Esophagus (tissue), 2 donors: ENCODE data around the gene RFK. TPM values are rescaled to one million over a fixed set of nuclear protein-coding genes. Genes with fewer than 3 reads are reported as not detected.

Experiments
- H3K27ac ChIP-seq, 2 donors: one replicate each; pipeline ENCODE4 v1.5.1; 2013; ENCODE audit warnings: low read depth in 2 of 2, mild to moderate bottlenecking in 2 of 2, inconsistent platforms in 1 of 2, low read length in 1 of 2, moderate library complexity in 1 of 2
- H3K27me3 ChIP-seq, 2 donors: one replicate each; pipeline ENCODE4 v1.6.1; 2013; ENCODE audit warnings: low read length in 2 of 2, control low read depth in 1 of 2, mild to moderate bottlenecking in 1 of 2; ENCODE audit not compliant: insufficient read depth in 2 of 2, control insufficient read depth in 1 of 2
- H3K36me3 ChIP-seq, 2 donors: one replicate each; pipeline ENCODE4 v1.6.1; 2013; ENCODE audit warnings: low read length in 1 of 2; ENCODE audit not compliant: control insufficient read depth in 2 of 2, insufficient read depth in 2 of 2
- H3K4me1 ChIP-seq, 2 donors: one replicate each; pipeline ENCODE4 v1.6.1; 2013; ENCODE audit warnings: low read length in 1 of 2; ENCODE audit not compliant: control insufficient read depth in 2 of 2, insufficient read depth in 2 of 2
- H3K4me3 ChIP-seq, 2 donors: one replicate each; pipeline ENCODE4 v1.5.1; 2013; ENCODE audit warnings: low read length in 2 of 2, mild to moderate bottlenecking in 2 of 2, low read depth in 1 of 2, moderate library complexity in 1 of 2
- H3K9me3 ChIP-seq, 2 donors: one replicate each; pipeline ENCODE4 v1.6.1; 2013; ENCODE audit warnings: mild to moderate bottlenecking in 2 of 2, low read depth in 1 of 2, low read length in 1 of 2, moderate library complexity in 1 of 2; ENCODE audit not compliant: control insufficient read depth in 2 of 2, insufficient read depth in 1 of 2
- WGBS, 2 donors: extraction: QIAGEN DNeasy Blood & Tissue Kit; methylation state at CpG; one replicate each; pipeline ENCODE4 v1.1.7; 2013; 5-methylcytosine and 5-hydroxymethylcytosine counted together
- polyA plus RNA-seq, 2 donors: library from polyadenylated mRNA; stranded (reverse); fragments of 200-250 nt; gene quantifications; one replicate each; pipeline ENCODE4 v1.2.3, GENCODE V29; 2013
- donor health status: healthy with polysubstance abuse.
- donor health status: Bipolar disorder and iron deficiency.

Gene RFK
- polyA plus RNA-seq, 2 donors: 5.4 to 6.9 TPM

DNA sequence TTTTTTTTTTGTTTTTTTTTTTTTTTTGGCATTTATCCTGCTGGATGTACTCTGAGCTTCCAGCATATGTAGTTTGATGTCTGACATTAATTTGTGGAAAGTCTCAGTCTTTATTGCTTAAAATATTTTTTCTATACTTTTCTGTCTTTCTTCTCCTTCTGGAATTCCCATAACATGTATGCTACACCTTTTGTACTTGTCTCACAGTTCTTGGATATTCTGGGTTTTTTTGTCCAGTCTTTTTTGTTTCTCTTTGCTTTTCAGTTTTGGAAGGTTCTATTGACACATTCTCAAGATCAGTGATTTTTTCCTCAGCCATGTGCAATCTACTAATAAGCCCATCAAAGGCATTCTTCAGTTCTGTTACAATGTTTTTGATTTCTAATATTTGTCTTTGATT, 19.4 kb upstream of the RFK start:
- Histone ChIP-seq H3K9me3 (no peaks in the 10 kb centered on the region), H3K4me3 (no peak overlapping the region), H3K27me3 (no peaks in the 10 kb centered on the region), H3K27ac (no peak overlapping the region), H3K36me3 (no peaks in the 10 kb centered on the region), H3K4me1 (peaks cover 0 to 4% of the 10 kb centered on the region in 2 donors)

DNA sequence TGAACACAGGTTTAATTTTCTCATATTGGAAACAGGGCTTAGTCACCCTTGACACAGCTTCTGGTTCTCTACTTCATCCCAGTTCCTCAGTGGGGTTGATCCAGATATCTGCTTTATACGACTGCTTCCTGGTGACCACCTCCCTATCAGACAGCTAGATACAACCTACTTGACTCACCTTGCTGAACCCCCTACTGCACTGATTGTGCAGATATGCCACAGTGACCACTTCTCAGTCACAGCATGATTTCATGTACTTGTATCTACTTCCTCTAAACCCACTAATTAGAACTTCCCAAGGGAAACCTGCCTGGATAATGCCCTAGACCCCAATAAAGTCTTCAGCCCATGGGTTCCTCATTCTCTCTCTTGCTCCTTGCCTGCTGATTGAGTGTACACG, 18.4 kb upstream of the RFK start:
- Histone ChIP-seq H3K27me3 (no peaks in the 10 kb centered on the region), H3K36me3 (no peaks in the 10 kb centered on the region), H3K9me3 (no peaks in the 10 kb centered on the region), H3K27ac (no peak overlapping the region), H3K4me1 (peaks cover 0 to 4% of the 10 kb centered on the region in 2 donors), H3K4me3 (no peak overlapping the region)
- 62 to 65% methylated on average over 2 of the region's 2 CpGs for WGBS, 2 donors

- no peak overlapping the region for H3K27ac ChIP-seq
- no peaks in the 10 kb centered on the region for H3K4me1 ChIP-seq
- H3K36me3 ChIP-seq: no peaks in the 10 kb centered on the region
- H3K4me3 ChIP-seq: no peak overlapping the region
- H3K27me3 ChIP-seq: no peaks in the 10 kb centered on the region
- no peaks in the 10 kb centered on the region for H3K9me3 ChIP-seq
Observed at GRCh38 chr9:76405868-76406267, 11.6 kb upstream of the RFK start.

DNA sequence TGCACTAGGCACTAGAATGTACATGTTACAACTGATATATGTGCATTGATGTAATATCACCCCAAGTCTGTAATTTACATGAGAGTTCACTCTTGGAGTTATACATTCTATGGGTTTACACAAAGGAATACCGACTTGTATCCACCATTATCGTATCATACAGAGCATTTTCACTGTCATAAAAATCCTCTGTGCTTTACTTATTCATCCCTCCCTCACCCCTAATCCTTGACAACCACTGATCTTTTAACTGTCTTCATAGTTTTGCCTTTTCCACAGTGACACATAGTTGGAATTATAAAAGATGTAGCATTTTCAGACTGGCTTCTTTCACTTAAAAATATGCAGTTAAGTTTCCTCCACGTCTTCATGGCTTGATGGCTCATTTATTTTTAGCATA, 11.1 kb upstream of the RFK start:
- Histone ChIP-seq H3K4me1 (no peaks in the 10 kb centered on the region), H3K27ac (no peak overlapping the region), H3K9me3 (no peaks in the 10 kb centered on the region), H3K36me3 (no peaks in the 10 kb centered on the region), H3K4me3 (no peak overlapping the region), H3K27me3 (no peaks in the 10 kb centered on the region)
- WGBS, 2 donors: 68 to 72% methylated on average over 3 of the region's 3 CpGs

DNA sequence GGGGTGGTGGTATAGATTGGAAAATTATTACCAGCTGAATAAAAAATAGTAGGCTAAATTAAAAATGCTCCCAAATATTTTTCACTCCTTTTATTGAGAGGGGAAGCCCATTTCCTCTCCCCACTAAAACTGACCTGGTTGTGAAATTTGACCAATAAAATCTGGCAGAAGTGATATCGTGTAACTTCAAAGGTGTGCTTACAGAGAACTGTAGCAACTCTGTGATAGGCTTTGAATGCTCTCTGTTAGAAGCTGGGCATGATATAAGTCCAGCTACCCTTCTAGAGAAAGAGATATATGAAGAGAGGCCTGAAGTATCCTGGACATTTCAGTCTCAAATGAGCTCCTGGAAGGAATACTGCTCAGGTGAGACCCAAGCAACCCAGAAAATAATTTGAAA, 10.2 kb upstream of the RFK start:
- H3K4me1 ChIP-seq: no peaks in the 10 kb centered on the region
- no peak overlapping the region for H3K27ac ChIP-seq
- WGBS, 2 donors: 63 to 86% methylated on average over 1 of the region's 1 CpG
- no peak overlapping the region for H3K4me3 ChIP-seq
- no peaks in the 10 kb centered on the region for H3K9me3 ChIP-seq
- H3K27me3 ChIP-seq: no peaks in the 10 kb centered on the region
- no peaks in the 10 kb centered on the region for H3K36me3 ChIP-seq

- WGBS, 2 donors: 1% methylated on average over 2 of the region's 2 CpGs
- Histone ChIP-seq H3K9me3 (no peaks in the 10 kb centered on the region), H3K27me3 (no peaks in the 10 kb centered on the region), H3K4me3 (no peak overlapping the region), H3K27ac (peak overlapping the region in 1 of 2 donors; percentile 7), H3K36me3 (no peaks in the 10 kb centered on the region), H3K4me1 (no peaks in the 10 kb centered on the region)
Observed at GRCh38 chr9:76403352-76403751, 9.1 kb upstream of the RFK start.

DNA sequence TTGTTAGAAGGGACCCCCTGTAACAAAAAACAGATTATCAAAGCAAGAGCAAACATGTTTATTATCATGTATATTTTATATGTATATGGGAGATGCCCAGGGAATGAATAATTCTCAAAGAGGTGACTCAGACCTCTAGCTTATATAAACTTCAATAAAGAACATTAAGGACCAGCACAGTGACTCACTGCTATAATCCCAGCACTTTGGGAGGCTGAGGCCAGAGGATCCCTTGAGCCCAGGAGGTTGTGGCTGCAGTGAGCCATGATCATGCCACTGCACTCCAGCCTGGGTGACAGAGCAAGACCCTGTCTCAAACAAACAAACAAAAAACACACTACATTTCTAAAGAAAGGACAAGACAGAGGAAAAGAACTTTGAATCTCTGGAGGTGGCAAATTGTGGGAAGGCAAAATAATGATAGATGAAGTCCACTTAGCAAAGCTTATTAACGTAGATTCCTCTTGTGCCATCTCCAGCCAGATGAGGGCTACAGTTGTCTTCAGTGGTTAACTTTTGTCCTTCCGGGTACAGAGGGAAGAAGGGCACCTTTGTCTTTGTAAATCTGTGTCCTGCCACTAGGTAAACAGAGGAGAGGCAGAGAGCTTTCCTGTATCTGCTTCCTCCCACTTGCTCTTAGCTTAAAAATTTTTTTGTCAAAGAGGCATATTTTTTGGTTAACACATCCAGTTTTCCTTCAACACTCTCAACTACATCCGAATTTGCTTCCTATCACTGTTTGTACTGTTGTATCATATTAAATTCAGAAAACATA, 7.5 kb upstream of the RFK start:
- WGBS, 2 donors: 70 to 88% methylated on average over 3 of the region's 3 CpGs
- Histone ChIP-seq H3K27me3 (no peaks in the 10 kb centered on the region), H3K36me3 (no peaks in the 10 kb centered on the region), H3K4me3 (no peak overlapping the region), H3K4me1 (no peaks in the 10 kb centered on the region), H3K9me3 (no peaks in the 10 kb centered on the region), H3K27ac (no peak overlapping the region)

GRCh38 chr9:76401176-76401575, 7.0 kb upstream of the RFK start:
- WGBS, 2 donors: 89% methylated on average over 2 of the region's 2 CpGs
- H3K4me3 ChIP-seq: no peak overlapping the region
- H3K36me3 ChIP-seq: no peaks in the 10 kb centered on the region
- H3K9me3 ChIP-seq: no peaks in the 10 kb centered on the region
- H3K27ac ChIP-seq: no peak overlapping the region
- H3K27me3 ChIP-seq: no peaks in the 10 kb centered on the region
- no peaks in the 10 kb centered on the region for H3K4me1 ChIP-seq

DNA sequence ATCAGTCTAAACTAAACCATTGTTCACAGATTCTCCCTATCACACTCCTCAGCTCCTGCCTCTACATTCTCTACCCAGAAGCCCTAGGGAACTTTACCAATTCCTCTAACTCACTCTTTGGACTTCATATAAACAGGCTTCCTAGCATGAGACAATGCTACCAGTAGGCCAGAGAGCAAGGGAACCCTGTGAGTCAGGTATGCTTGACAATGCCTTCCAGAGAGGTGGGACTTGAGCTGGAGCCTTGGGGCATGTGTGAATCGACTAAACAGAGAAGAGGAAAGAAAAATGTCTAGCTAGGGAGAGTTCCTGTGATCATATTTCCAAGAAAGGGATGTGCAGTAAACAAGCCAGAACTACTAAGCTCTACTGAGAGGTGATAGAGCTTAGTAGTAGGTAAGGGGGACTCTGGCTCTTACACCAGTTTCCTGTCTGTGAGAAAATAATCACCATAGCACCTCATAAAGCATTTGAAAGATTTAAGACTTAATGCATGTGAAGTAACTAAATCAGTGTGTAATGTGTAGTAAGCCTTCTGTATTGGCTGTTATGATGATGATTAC, 6.4 kb upstream of the RFK start:
- no peaks in the 10 kb centered on the region for H3K4me1 ChIP-seq
- 21 to 25% methylated on average over 1 of the region's 1 CpG for WGBS, 2 donors
- H3K27me3 ChIP-seq: no peaks in the 10 kb centered on the region
- H3K4me3 ChIP-seq: no peak overlapping the region
- no peaks in the 10 kb centered on the region for H3K36me3 ChIP-seq
- no peak overlapping the region for H3K27ac ChIP-seq
- H3K9me3 ChIP-seq: no peaks in the 10 kb centered on the region

- Histone ChIP-seq H3K9me3 (no peaks in the 10 kb centered on the region), H3K4me3 (no peak overlapping the region), H3K27ac (no peak overlapping the region), H3K36me3 (no peaks in the 10 kb centered on the region), H3K4me1 (no peaks in the 10 kb centered on the region), H3K27me3 (no peaks in the 10 kb centered on the region)
- 56 to 57% methylated on average over 1 of the region's 1 CpG for WGBS, 2 donors
Observed at GRCh38 chr9:76399856-76400255, 5.6 kb upstream of the RFK start.
